Astrocyte of the hippocampus (primary cell): ENCODE measurements around the gene YEATS2.
"Not testable (repeated sequence)": the region's sequence is repeated elsewhere in the genome, so short reads cannot be mapped to it uniquely, and the experiment has no call there.

Experiments used
- DNase-seq: peaks from one replicate; pipeline ENCODE4 v3.0.0; 2011; ENCODE audit warnings: low read depth, low spot score

Gene YEATS2

DNA sequence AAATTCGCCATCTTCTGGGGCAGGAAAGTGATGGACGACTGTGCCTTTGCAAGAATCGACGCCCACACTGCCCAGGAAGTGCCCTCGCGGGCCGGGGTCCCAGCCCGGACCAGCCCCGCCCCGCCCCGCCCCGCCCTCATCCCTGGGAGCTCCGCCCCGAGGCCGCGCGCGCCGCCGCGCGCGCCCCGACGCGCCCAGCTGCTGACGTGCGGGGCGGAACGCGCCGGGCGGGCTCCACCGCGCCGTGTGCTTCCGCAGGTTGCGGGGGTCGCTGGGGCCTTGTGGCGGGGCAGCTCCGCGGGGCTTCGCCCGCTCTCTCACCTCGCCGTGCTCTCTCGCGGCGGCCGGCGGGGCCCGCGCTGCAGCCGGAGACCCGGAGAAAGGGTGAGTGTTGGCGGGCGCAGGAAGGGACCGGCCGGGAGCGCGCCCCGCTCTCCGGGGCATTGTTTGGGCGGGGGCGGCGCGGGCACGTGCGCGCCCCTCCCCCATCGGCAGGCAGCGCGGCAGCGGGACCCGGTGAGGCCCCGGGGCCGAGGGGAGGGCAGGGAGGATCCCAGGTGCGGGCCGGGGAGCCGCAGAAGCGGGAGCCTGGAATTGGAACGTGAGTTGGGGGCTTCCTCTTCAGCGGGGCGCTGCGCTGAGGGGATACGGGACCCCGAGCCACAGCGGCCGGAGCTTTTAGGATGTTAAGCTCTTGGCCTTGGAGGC lies at the start of gene YEATS2:
Gene YEATS2 (plus strand): TSS at position 188 of the 708 bp plus-strand sequence. CDS start 17,366 bp downstream, outside the sequence.
- DNase-seq, result peak; percentile 92

DNA sequence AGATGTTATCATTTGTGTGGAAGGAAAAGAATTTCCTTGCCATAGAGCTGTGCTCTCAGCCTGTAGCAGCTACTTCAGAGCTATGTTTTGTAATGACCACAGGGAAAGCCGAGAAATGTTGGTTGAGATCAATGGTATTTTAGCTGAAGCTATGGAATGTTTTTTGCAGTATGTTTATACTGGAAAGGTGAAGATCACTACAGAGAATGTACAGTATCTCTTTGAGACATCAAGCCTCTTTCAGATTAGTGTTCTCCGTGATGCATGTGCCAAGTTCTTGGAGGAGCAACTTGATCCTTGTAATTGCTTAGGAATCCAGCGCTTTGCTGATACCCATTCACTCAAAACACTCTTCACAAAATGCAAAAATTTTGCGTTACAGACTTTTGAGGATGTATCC lies 47.0 kb upstream of the YEATS2 start:
- peak; percentile 43 for DNase-seq

DNA sequence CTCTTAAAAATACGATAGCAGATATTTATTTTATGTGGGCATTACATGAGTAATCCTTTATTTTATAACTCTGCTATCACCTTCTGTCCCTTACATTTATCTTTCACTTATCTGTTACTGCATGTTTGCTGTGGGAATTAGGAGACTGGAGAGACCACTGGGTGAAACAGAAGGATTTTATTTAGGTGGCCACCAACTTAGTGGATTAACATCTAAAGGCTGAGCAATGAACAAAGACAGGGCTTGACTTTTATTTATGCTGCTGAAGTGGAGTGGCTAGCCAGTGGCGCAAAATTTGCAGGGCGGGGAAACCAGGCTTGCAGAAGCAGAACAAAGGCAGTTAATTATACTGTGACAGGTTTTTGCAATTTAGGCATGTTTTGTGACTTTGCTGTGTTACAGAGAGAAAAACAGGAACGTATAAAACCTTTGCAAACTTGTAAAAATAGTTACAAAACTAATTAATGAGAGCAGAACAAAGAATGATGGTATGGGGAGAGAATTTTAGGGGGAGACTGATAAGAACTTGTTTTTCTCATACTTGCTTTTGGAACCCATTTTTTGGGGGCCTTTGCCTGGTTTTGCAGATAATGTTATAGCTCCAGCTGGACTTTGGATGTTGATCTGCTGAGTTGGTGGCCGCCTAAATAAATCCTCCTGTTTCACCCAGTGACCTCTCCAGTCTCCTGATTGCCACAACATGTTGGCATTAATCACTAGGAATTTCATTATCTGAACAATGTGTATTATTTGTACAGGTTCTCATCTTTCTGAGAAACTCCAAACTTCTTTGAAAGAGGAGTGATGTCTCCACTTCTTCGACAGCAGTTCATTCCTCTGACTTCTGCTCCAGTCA lies 44.2 kb upstream of the YEATS2 start:
- no peak for DNase-seq

DNA sequence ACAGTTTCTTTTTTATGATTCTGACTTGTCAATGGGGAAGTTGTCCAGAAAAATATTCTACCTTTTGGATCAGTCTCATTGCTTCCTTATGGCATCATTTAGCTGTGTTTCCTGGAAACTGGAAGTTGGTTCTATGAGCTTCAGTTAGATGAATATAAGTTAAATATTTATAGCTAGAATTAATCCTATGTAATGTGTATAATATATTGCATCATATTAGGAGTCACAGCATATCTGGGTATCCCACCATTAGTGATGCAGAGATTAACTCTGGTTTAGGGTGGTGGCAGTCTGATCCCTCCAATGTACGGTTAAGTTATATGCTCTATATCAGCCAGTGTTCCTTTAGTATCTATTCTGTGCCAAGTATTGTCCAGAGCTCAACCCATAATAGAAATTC lies 42.9 kb upstream of the YEATS2 start:
- no peak for DNase-seq

DNA sequence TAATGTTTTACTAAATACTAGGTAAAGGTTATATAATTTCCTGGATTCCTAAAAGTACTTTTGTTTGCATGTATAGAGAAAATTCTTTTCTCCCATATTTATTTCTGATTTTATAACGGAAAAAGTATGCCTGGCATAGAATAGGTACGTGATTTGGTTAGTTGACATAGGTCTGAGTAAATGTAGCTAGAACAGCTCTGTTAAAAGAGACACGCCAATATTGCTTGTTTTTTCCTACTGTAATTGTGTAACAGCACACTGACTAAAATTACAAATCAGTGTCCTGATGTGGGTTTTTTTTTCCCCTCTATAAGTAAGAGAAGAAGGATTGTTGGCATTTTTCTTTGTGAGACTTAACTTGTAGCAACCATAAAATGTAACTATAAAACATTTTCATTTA lies 35.5 kb upstream of the YEATS2 start:
- no peak for DNase-seq

DNA sequence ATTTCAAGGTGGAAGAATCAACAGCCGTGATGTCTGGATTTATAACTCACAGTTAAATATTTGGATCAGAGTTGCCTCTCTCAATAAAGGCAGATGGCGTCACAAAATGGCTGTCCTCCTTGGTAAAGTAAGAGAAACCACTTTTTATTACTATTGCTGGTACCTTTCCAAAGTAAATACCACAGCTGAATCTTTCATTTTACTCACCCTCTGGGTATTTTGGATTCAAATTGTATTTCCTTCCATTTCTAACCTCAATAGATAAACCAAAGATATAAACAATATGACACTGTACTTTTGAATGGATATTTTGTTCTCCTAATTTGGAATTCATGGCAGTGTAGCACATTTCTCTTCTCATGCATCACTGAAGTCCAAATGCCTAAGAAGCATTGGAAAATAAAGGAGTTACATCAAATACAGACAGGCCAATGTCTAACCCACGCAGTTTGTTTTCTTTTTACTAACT lies 32.6 kb upstream of the YEATS2 start:
- DNase-seq, result peak; percentile 90

DNA sequence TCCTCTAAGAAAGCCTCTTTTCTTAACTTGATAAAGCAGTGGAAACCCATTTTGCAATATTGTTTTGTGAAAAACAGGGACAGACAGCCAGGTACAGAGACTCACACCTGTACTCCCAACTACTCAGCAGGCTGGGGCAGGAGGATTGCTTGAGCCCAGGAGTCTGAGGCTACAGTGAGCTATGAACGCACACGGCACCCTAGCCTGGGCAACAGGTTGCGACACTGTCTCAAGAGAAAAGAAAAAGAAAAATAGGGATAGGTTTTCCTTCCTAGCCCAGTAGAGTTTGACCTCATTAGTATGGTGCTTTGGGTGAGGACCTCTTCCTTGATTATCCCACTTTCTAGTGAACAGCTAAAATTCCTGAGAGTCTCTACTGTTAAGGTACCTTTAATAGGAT lies 17.5 kb upstream of the YEATS2 start:
- no peak for DNase-seq

DNA sequence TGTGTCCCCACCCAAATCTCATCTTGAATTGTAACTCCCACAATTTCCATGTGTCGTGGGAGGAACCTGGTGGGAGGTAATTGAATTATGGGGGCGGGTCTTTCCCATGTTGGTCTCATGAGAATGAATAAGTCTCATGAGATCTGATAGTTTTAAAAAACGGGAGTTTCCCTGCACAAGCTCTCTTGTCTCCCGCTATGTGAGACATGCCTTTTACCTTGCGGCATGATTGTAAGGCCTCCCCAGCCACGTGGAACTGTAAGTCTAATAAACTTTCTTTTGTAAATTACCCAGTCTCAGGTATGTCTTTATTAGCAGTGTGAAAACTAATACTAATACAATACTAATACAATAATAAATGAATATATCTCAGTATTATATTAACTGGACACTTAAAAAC lies 9.9 kb upstream of the YEATS2 start:
- DNase-seq, result no peak

DNA sequence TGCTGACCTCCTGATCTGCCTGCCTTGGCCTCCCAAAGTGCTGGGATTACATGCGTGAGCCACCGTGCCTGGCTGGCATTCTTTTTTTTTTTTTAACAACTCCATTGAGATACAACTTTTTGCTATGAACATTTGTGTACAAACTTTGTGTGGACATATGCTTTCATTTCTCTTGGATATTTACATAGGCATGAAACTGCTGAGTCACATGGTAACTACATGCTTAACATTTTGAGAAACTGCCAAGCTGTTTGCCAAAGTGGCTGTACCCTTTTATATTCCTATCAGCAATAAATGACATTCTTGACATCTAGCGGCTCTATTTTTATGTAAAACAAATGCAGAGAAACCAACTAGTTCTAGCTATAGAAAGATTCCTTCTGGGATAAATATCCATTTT lies 8.7 kb upstream of the YEATS2 start:
- no peak for DNase-seq

DNA sequence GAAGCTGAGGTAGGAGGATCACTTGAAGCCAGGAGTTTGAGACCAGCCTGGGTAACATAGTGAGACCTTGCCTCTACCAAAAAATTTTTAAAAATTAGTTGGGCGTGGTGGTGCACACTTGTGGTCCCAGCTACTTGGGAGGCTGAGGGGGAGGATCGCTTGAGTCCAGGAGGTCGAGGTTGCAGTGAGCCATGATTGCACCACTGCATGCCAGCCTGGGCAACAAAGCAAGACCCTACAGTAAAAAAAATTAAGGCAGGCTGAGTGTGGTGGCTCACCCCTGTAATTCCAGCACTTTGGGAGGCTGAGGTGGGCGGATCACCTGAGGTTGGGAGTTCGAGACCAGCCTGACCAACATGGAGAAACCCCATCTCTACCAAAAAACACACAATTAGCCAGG lies 8.0 kb upstream of the YEATS2 start:
- not testable (repeated sequence) for DNase-seq

DNA sequence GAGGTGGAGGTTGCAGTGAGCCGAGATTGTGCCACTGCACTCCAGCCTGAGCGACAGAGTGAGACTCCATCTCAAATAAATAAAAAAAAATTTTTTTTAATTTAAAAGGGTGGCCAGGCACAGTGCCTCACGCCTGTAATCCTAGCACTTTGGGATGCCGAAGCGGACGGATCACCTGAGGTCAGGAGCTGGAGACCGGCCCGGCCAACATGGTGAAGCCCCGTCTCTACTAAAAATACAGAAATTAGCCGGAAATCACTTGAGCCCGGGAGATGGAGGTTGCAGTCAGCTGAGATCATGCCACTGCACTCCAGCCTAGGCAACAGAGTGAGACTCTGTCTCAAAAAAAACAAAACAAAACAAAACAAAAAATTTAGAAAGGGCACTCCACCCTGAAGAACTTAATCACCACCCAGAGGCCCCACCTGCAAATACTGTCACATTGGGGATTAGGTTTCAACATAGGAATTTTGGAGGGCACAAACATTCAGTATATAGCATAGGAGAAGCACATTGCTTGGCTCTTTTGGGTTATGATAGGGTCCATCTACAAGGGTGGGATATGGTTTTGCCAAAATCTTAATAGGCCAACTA lies 7.1 kb upstream of the YEATS2 start:
- DNase-seq, result no peak

DNA sequence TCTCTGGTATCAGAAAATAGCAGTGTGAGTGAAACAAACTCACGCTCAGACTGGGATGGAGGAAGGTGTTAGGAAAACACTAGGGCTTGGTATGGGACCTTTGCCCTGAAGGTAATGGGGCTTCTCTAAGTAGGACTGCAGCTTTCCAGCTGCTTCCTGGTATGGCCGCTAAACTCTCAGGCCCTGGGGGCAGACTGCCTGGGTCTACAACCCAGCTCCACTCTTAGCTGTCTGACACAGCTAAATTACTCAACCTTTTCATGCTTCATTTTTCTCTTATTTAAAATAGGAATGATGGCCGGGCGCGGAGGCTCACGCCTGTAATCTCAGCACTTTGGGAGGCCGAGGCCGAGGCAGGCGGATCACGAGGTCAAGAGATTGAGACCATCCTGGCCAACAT lies 5.2 kb upstream of the YEATS2 start:
- no peak for DNase-seq

DNA sequence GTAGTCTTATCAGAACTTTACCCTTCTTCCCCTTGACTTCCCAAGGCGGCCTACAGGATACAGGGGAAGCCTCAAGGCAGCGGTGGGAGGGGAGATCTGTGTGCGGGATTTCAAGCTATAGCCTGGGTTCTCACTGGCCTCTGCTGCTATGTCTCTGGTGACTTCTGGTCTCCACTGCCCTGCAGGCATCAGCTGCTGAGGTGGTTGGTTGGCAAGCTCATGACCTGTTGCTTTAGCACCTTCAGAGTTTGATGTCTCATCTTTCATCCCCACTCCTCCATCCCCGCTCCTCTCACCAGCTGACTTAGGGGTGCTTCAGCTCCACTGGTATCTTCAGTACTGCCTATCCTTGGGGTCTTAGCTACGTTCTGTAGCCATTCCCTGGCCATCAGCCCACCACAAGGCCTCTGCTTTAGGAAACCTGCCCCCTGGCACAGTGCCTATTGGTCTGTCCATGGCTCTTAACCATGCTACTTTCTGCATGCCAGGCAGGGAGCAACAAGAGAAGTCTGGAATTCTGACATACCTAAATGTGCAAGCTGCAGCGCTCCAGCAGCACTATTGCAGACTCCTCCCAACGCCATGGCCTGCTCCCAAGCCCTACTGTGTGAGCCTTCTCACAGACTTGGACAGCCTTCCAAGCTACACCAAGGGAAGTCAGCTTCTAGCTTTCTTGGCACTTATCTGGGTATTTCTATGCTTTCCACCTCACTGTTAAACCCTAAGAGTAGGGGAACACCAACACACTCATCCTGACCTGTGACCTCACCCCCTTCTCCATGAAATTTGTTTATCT lies 1.8 kb upstream of the YEATS2 start:
- DNase-seq, result no peak

DNA sequence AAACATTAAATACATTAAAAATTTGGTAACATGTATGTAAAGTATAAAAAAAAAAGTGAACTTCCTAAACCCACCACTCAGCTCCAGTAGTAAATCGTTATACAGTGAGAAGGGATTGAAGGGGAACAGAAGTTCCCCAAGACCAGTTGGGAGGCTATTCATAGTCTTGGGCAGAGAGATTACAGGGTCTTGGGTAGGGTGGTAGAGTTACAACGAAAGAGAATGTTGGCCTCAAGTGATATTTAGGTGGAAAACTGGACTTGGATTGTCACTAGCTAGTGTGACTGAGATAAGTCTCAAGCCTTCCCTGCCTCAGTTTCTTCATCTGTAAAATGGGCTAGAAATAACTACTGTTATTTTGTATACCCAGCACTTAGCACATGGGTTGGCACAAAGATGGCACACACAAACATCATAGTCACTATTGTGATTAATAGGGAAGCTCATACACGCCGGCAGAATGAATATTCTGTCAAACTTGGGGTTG lies 431 bp upstream of the YEATS2 start:
- no peak for DNase-seq

DNA sequence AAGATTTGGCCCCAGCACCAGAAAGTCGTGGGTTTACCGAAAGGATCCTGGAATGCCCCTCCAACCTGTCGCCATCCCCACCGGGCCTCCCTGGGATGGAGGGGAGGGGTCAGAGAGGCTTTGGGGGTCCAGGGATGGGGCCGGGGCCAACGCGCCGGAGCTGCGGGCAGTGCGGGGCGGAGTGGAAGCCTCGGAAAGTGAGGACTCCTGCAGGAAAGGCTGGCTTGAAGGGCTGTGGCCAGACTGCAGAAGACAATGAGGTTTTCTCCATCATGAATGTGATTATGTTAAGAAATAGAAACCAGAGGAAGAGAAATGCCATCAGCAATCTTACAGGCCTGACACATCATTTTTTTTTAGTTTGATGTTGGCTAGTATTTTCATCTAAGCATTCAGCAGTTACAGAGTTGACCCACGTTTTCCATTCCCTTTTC lies 738 bp downstream of the YEATS2 start:
- DNase-seq, result peak; percentile 57

DNA sequence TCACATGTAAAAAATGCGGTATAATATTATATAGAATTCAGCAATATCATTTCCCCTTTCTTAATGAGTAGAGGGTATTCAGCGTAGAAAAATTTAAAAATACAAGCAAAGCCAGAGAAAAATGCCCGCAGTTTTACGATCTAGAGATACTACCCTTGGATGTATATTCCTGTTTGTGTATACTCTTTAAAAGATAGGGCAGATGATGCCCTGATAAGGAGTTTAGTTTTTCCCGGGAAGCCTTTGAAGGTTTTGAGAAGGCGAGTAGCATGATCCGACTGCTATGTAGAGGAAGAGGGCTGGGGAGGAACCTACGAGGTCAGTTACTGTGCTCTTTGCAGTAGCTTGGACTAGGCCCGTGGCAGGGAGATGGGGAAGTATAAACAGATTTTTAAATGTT lies 1.2 kb downstream of the YEATS2 start:
- DNase-seq, result peak; percentile 44

DNA sequence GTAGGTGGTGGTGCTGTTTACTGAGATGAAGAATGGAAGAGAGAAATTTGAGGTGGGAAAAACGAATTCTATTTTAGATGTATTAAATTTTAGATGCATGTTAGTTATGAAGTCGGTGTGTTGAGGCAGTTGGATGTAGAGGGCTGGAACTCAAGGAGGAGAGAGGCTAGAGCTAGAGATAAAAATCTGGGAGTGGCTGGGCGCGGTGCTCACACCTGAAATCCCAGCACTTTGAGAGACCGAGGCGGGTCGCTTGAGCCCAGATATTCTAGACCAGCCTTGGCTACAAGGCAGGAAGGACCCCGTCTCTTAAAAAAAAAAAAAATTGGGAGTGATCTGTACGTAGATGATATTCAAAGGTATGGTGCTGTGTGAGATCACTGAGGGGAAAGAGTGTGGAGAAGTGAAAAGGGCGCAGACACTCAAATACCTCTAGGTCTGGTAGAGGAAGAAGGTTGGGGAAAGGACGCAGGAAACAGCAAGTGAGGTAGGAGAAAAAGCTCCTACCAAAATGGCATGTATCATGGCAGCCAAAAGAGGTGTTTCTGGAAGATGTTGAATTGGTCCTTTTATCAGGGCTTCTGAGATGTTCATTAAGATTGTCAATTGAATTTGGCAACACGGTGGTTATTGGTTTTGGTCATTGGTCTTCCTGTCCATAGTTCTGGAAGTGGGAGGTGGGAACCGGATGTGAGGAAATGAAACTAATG lies 1.8 kb downstream of the YEATS2 start:
- no peak for DNase-seq

DNA sequence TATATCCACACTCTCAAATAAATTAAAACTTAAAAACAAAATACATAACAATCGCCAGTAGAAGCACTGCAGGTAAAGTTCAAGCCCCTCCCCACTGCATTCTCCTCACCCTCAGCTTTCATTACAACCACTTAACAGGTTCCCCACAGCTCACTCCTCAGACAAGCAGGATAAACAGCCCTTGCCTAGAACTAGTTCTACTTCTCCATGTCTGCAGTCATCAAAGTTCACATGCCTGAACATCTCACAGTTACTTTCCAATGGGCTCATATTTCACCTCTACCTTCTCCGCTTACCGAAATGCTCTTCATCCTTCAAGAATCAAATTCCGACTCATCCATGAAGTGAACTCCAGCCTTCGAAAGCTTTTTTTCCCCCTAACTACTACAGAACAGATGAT lies 4.1 kb downstream of the YEATS2 start:
- no peak for DNase-seq

DNA sequence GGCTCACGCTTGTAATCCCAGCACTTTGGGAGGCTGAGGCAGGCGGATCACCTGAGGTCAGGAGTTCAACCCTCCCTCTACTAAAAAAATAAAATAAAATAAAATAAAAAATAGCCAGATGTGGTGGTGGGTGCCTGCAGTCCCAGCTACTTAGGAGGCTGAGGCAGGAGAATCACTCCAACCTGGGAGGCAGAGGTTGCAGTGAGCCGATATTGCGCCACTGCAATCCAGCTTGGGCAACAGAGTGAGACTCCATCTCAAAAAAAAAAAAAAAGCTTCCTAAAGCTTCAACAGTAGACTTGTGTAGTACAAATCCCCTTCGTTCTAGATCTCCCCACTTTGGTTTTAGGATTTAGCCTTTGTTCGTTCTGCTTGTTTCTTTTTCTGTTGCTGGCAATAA lies 6.3 kb downstream of the YEATS2 start:
- DNase-seq, result not testable (repeated sequence)

DNA sequence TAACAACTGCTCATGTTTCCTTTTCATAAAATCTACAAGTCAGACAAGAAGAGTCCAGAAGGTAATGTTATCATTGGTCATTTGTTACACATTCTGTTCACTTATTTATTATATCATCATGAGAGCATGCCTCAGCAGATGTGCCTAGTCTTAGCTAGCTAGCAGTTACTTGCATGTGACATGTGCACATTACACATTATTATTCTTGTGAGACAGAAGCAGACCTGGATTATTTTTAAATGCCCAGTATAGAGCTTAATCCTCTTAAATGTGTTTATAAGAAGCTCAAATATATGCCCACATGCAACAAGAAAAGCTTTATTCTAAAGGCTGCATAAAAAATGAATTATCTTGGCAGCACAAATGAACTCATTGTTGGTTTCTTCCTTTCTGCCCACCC lies 12.6 kb downstream of the YEATS2 start:
- no peak for DNase-seq

DNA sequence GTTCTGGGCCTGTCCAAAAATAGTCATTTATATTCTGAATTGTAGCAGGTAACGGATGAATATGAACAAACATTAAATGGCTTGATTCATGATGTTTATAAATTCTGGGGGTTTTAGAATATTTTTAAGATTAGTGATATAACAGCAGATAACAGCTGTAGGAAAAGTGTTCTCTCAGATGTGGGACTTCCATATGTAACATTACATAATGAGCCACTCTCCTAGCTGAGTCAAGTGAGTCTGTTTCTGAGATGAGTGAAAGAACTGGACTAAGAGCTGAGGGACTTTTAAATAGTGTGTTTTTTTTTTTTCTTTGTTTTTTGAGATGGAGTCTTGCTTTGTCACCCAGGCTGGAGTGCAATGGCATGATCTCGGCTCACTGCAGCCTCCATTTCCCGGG lies 13.9 kb downstream of the YEATS2 start:
- no peak for DNase-seq
